Testis (tissue), 2 donors: ENCODE results near the gene CENPQ.

Source experiments
- CTCF ChIP-seq, 3 experiments: fragments of 450-650 bp in 2 of 3; fragments of 200-600 bp in 1 of 3; sonication (generic) in 1 of 3; IDR thresholded peaks; one replicate each; pipeline ENCODE4 v1.5.1; 2016 to 2019; ENCODE audit warnings: antibody characterized with exemption in 3 of 3, mild to moderate bottlenecking in 2 of 3, moderate library complexity in 1 of 3
- POLR2A ChIP-seq: fragments of 450-650 bp; IDR thresholded peaks from one replicate; pipeline ENCODE4 v1.6.1; 2017; ENCODE audit warnings: antibody characterized with exemption, mild to moderate bottlenecking, moderate library complexity

- TF ChIP-seq CTCF (IDR thresholded peaks at IDR 0.05) = no peak
- TF ChIP-seq POLR2A = no peak
Observed at GRCh38 chr6:49462599-49462926, 607 bp upstream of the CENPQ start.
